A549 (cell line): ENCODE measurements around the gene CPB2. TPM values are rescaled to one million over a fixed set of nuclear protein-coding genes. Genes with fewer than 3 reads are reported as not detected.
A peak's percentile ranks its signal among the peaks of the same experiment; 100 is the strongest.

Source experiments
- ATAC-seq, 2 experiments: fragments of 200-7000 bp in 1 of 2; fragments of >200 bp in 1 of 2; cut with Nextera tagmentation in 1 of 2; cut with Tn5 transposase in 1 of 2; 3 replicates each; pipeline versions ENCODE4 v1.8.0 to v1.9.1; 2018 to 2020; ENCODE audit warnings: mild to moderate bottlenecking in 1 of 2, moderate library complexity in 1 of 2
- CTCF ChIA-PET: fragments of 300-600 bp; sonication (Branson Sonifier 250); formaldehyde crosslinking; extraction: SDS; loops from one replicate; lab custom pipeline; 2021; ENCODE audit warnings: antibody characterized with exemption, inconsistent platforms; lab: Yijun Ruan, JAX
- POLR2A ChIA-PET: fragments of 350-600 bp; formaldehyde crosslinking; extraction: SDS; loops from one replicate; lab custom pipeline; 2021; ENCODE audit warnings: antibody characterized with exemption, inconsistent platforms; lab: Yijun Ruan, JAX
- DNase-seq, 2 experiments: peaks; one replicate each; pipeline versions ENCODE4 v3.0.0 to v3.0.0-alpha.2; 2011 to 2016; ENCODE audit warnings: low read depth in 1 of 2, low spot score in 1 of 2
- FAIRE-seq: peaks from 2 replicates; lab custom pipeline; 2011; peaks lifted over from hg19 to GRCh38; lab: Jason Lieb, UNC
- H3K27ac ChIP-seq, 2 experiments: fragments of >200 bp; sonication (Bioruptor Twin); formaldehyde crosslinking; 3 replicates each; pipeline ENCODE4 v1.5.1; 2016 to 2017
- H3K4me1 ChIP-seq: fragments of >200 bp; sonication (Bioruptor Twin); formaldehyde crosslinking; 3 replicates; pipeline ENCODE4 v1.6.1; 2016
- H3K4me2 ChIP-seq: fragments of >200 bp; sonication (Bioruptor Twin); formaldehyde crosslinking; 3 replicates; pipeline ENCODE4 v1.6.1; 2016
- H3K4me3 ChIP-seq: fragments of >200 bp; sonication (Bioruptor Twin); formaldehyde crosslinking; 3 replicates; pipeline ENCODE4 v1.5.1; 2016
- H3K9me3 ChIP-seq: fragments of >200 bp; sonication (Bioruptor Twin); formaldehyde crosslinking; 3 replicates; pipeline ENCODE4 v1.6.1; 2016
- CBX2 ChIP-seq: fragments of 200-600 bp; sonication (generic); IDR thresholded peaks from 2 replicates; pipeline ENCODE4 v1.6.1; 2016; ENCODE audit warnings: low read depth, mild to moderate bottlenecking, borderline replicate concordance
- CTCF ChIP-seq: fragments of >200 bp; sonication (Bioruptor Twin); formaldehyde crosslinking; IDR thresholded peaks from 3 replicates; pipeline ENCODE4 v1.5.1; 2016
- EHF ChIP-seq: fragments of 250-450 bp; sonication (Bioruptor Pico); IDR thresholded peaks from 2 replicates; pipeline ENCODE4 v1.5.0; 2020; ENCODE audit warnings: mild to moderate bottlenecking
- ESRRA ChIP-seq: fragments of 150-350 bp; IDR thresholded peaks from 2 replicates; pipeline ENCODE4 v1.6.1; 2014; ENCODE audit warnings: mild to moderate bottlenecking, low read length, borderline replicate concordance
- FOSL2 ChIP-seq, 2 experiments: fragments of 450-650 bp in 1 of 2; fragments of >200 bp in 1 of 2; sonication (Bioruptor Twin) in 1 of 2; formaldehyde crosslinking; IDR thresholded peaks; 2 replicates each; pipeline versions ENCODE4 v1.5.0 to v1.6.1; 2016 to 2020; ENCODE audit warnings: mild to moderate bottlenecking in 1 of 2, moderate library complexity in 1 of 2
- GATA3 ChIP-seq: IDR thresholded peaks from 2 replicates; pipeline ENCODE4 v1.6.1; 2012; ENCODE audit warnings: borderline replicate concordance
- HDAC2 ChIP-seq: fragments of 200-600 bp; sonication (generic); IDR thresholded peaks from 2 replicates; pipeline ENCODE4 v1.6.1; 2016
- HEYL ChIP-seq: fragments of 250-450 bp; sonication (Bioruptor Pico); IDR thresholded peaks from 2 replicates; pipeline ENCODE4 v1.8.0; 2021; ENCODE audit warnings: mild to moderate bottlenecking, moderate library complexity
- HMGXB4 ChIP-seq: fragments of 250-450 bp; sonication (Bioruptor Pico); IDR thresholded peaks from 2 replicates; pipeline ENCODE4 v1.5.0; 2021; ENCODE audit warnings: mild to moderate bottlenecking, moderate library complexity, borderline replicate concordance
- JUN ChIP-seq, 2 experiments: fragments of >200 bp; sonication (Bioruptor Twin); formaldehyde crosslinking; IDR thresholded peaks; 2 replicates in 1 of 2; 3 replicates in 1 of 2; pipeline ENCODE4 v1.6.1; 2016 to 2017
- JUNB ChIP-seq: fragments of >200 bp; sonication (Bioruptor Twin); formaldehyde crosslinking; IDR thresholded peaks from 2 replicates; pipeline ENCODE4 v1.6.1; 2016
- KDM1A ChIP-seq: fragments of 200-600 bp; sonication (generic); IDR thresholded peaks from 2 replicates; pipeline ENCODE4 v1.6.1; 2016; ENCODE audit warnings: low read depth, mild to moderate bottlenecking
- MAFK ChIP-seq: fragments of 450-650 bp; IDR thresholded peaks from 2 replicates; pipeline ENCODE4 v1.6.1; 2014; ENCODE audit not compliant: partially characterized antibody
- MYC ChIP-seq: IDR thresholded peaks from 2 replicates; pipeline ENCODE4 v1.6.1; 2012; ENCODE audit warnings: mild to moderate bottlenecking, inconsistent platforms, low read length, improper control_type of control experiment, borderline replicate concordance
- NPAS2 ChIP-seq: fragments of 250-450 bp; sonication (Bioruptor Pico); IDR thresholded peaks from 2 replicates; pipeline ENCODE4 v1.8.0; 2022; ENCODE audit warnings: mild to moderate bottlenecking, moderate library complexity, borderline replicate concordance
- PHF8 ChIP-seq: fragments of 200-600 bp; sonication (generic); IDR thresholded peaks from 2 replicates; pipeline ENCODE4 v1.6.1; 2016; ENCODE audit warnings: low read depth, mild to moderate bottlenecking, antibody characterized with exemption, moderate library complexity, borderline replicate concordance
- POLR2A ChIP-seq: IDR thresholded peaks from 2 replicates; pipeline ENCODE4 v1.6.1; 2012; ENCODE audit warnings: mild to moderate bottlenecking, low read length
- RAD21 ChIP-seq, 2 experiments: fragments of >200 bp in 1 of 2; sonication (Bioruptor Twin) in 1 of 2; formaldehyde crosslinking in 1 of 2; IDR thresholded peaks in 1 of 2; conservative IDR thresholded peaks in 1 of 2; 2 replicates in 1 of 2; 3 replicates in 1 of 2; pipeline ENCODE4 v1.6.1; 2012 to 2018; ENCODE audit warnings: inconsistent platforms in 1 of 2
- RARB ChIP-seq: fragments of 250-450 bp; sonication (Bioruptor Pico); IDR thresholded peaks from 2 replicates; pipeline ENCODE4 v1.8.0; 2021; ENCODE audit warnings: mild to moderate bottlenecking, moderate library complexity
- RCOR1 ChIP-seq: fragments of 150-350 bp; IDR thresholded peaks from 2 replicates; pipeline ENCODE4 v1.6.1; 2014; ENCODE audit warnings: antibody characterized with exemption, low read length, low read depth
- SMC3 ChIP-seq: fragments of >200 bp; sonication (Bioruptor Twin); formaldehyde crosslinking; IDR thresholded peaks from 3 replicates; pipeline ENCODE4 v1.6.1; 2018; ENCODE audit warnings: inconsistent platforms
- SREBF2 ChIP-seq: fragments of 450-650 bp; IDR thresholded peaks from 2 replicates; pipeline ENCODE4 v1.6.1; 2014; ENCODE audit warnings: mild to moderate bottlenecking, moderate library complexity
- TP53 ChIP-seq: fragments of 250-450 bp; sonication (Bioruptor Pico); IDR thresholded peaks from 2 replicates; pipeline ENCODE4 v1.5.0; 2021; ENCODE audit warnings: mild to moderate bottlenecking, moderate library complexity
- USF2 ChIP-seq: fragments of 450-650 bp; IDR thresholded peaks from 2 replicates; pipeline ENCODE4 v1.6.1; 2014; ENCODE audit warnings: antibody characterized with exemption
- ZFP36 ChIP-seq: fragments of 450-650 bp; IDR thresholded peaks from 2 replicates; pipeline ENCODE4 v1.6.1; 2014; ENCODE audit warnings: borderline replicate concordance; ENCODE audit not compliant: partially characterized antibody
- ZSCAN20 ChIP-seq: fragments of 250-450 bp; sonication (Bioruptor Pico); IDR thresholded peaks from 2 replicates; pipeline ENCODE4 v1.8.0; 2022; ENCODE audit warnings: mild to moderate bottlenecking, moderate library complexity
- WGBS: methylation state at CpG from one replicate; pipeline ENCODE4 v1.1.6; 2017; ENCODE audit errors: missing lambda C conversion rate; 5-methylcytosine and 5-hydroxymethylcytosine counted together
- polyA plus RNA-seq, 4 experiments: library from polyadenylated mRNA; depleted of rRNA in 3 of 4; stranded (reverse); fragments of >200 nt; fragmentation: RNase III in 1 of 4; extraction: RNeasy Plus Mini Kit Qiagen cat#74134 plus additional on column Dnase treatment in 1 of 4; gene quantifications; 2 replicates in 3 of 4; 3 replicates in 1 of 4; pipeline ENCODE4 v1.2.3, GENCODE V29; 2011 to 2017

The CPB2 gene
- polyA plus RNA-seq, 2 of the 4 experiments (the other 2 are of a cell fraction) = 0.05 to 0.48 TPM

- no peak for DNase-seq
- Histone ChIP-seq H3K4me1 (no peaks in the 10 kb centered on the region), H3K4me3 (no peak overlapping the region), H3K27ac (no peak overlapping the region), H3K9me3 (no peaks in the 10 kb centered on the region), H3K4me2 (no peak overlapping the region)
- no peak for TF ChIP-seq USF2
- TF ChIP-seq JUNB = no peak
- no peak for TF ChIP-seq POLR2A
- TF ChIP-seq RARB (CRISPR knock-in tag) = no peak
- TF ChIP-seq TP53 = no peak
- no peak for TF ChIP-seq MAFK
- no peak for TF ChIP-seq NPAS2 (CRISPR knock-in tag)
- TF ChIP-seq JUN (IDR thresholded peaks at IDR 0.05) = no peak
- TF ChIP-seq ESRRA = no peak
- no peak for TF ChIP-seq HEYL (CRISPR knock-in tag)
- no peak for TF ChIP-seq FOSL2 (IDR thresholded peaks at IDR 0.05)
- no peak for TF ChIP-seq FOSL2 (CRISPR knock-in tag; IDR thresholded peaks at IDR 0.05)
- no peak for TF ChIP-seq EHF
- WGBS = 28% methylated on average over 2 of the region's 2 CpGs
- no peak for FAIRE-seq
- no peak for ATAC-seq
- ChIA-PET CTCF (interaction anchor here (4.2 kb wide), 1 partner anchor 506 kb away, joined by 22 read pairs; no protein-coding TSS in a partner anchor), POLR2A (no interaction called here)
Measured at GRCh38 chr13:46129124-46129523, 24.3 kb upstream of the CPB2 start.

- no peak for TF ChIP-seq GATA3
- TF ChIP-seq PHF8 = no peak
- TF ChIP-seq ESRRA = no peak
- no peak for TF ChIP-seq JUN (IDR thresholded peaks at IDR 0.05)
- no peak for TF ChIP-seq HDAC2
- TF ChIP-seq SREBF2 = no peak
- TF ChIP-seq POLR2A = no peak
- TF ChIP-seq ZFP36 = no peak
- no peak for TF ChIP-seq KDM1A
- TF ChIP-seq HMGXB4 (CRISPR knock-in tag) = no peak
- no peak for TF ChIP-seq ZSCAN20
- TF ChIP-seq, all 56 proteins: peak for 0
- 34% methylated on average over 7 of the region's 7 CpGs for WGBS
- H3K4me1 ChIP-seq = no peaks in the 10 kb centered on the region
- ATAC-seq (no peak), DNase-seq (no peak), FAIRE-seq (no peak)
- H3K4me3 ChIP-seq = no peak overlapping the region
- ChIA-PET POLR2A (no interaction called here), CTCF (interaction anchor here (1.1 to 4.2 kb wide), 9 partner anchors 12 to 504 kb away, joined by 3 to 31 read pairs (median 3); no protein-coding TSS in a partner anchor)
- no peak overlapping the region for H3K4me2 ChIP-seq
- no peak overlapping the region for H3K27ac ChIP-seq
- no peaks in the 10 kb centered on the region for H3K9me3 ChIP-seq
Measured at GRCh38 chr13:46127358-46128023, 22.7 kb upstream of the CPB2 start.

GRCh38 chr13:46126552-46127357 is 21.9 kb upstream of the CPB2 start:
- Histone ChIP-seq H3K27ac (no peak overlapping the region), H3K4me2 (no peak overlapping the region), H3K4me1 (no peaks in the 10 kb centered on the region), H3K4me3 (no peak overlapping the region), H3K9me3 (no peaks in the 10 kb centered on the region)
- FAIRE-seq (no peak), ATAC-seq (peak; percentile 93 to 99), DNase-seq (peak; percentile 55 to 66)
- no peak for TF ChIP-seq RCOR1
- peak; percentile 73 for TF ChIP-seq SMC3
- no peak for TF ChIP-seq CBX2
- peak; percentile 77 for TF ChIP-seq CTCF
- TF ChIP-seq RAD21 (conservative IDR thresholded peaks at IDR 0.05 in 1 of 2, IDR thresholded peaks at IDR 0.05 in 1 of 2) = peak; percentile 80 to 81
- no peak for TF ChIP-seq MYC
- ChIA-PET CTCF (interaction anchor here (0.5 to 4.2 kb wide), 22 partner anchors 9 to 503 kb away, joined by 3 to 31 read pairs (median 4); no protein-coding TSS in a partner anchor), POLR2A (interaction anchor here (0.8 kb wide), 1 partner anchor 319 kb away, joined by 3 read pairs; no protein-coding TSS in a partner anchor)
- WGBS = 49% methylated on average over 6 of the region's 6 CpGs
